Measurements from ENCODE around the gene MPRIP. TPM values are rescaled to one million over a fixed set of nuclear protein-coding genes. Genes with fewer than 3 reads are reported as not detected.
"Not testable (repeated sequence)": the region's sequence is repeated elsewhere in the genome, so short reads cannot be mapped to it uniquely, and the experiment has no call there.

The MPRIP gene
- total RNA-seq, 4 donors from 2014 or later: 130 to 244 (median 155) TPM

DNA sequence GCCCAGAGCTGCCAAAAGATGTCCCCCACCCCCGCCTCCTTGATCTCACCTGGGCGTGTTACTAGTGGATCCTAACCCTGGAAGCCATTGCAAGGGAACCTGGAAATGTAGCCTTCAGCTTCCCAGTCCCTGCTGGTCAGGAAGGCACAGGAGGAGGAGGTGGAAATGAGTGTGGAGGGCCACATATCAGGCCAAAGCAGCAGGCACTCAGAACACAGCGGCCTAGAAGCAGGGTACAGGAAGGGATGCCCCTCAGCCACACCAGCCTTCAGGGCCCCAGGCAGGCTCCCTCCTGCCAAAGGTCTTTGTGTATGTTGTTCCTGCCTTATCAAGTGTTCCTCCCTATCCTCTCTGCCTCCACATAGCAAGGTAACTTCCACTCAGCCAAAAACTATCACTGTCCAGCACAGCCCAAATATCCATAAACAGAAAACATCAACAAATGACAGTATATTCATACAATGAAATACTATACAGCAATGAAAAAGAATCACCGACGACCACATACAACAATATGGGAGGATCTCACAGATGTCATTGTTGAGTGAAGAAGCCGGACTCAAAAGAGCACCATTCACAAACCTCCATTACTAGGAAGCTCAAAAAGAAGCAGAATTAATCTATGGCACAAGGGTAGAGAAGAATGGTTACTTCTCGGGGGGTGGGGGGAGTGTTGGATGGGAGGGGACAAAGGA is 42.2 kb upstream of the MPRIP start:
- 90 to 93% methylated on average over 5 to 7 of the region's 7 CpGs for WGBS, 2 donors
- no peak overlapping the region for H3K4me3 ChIP-seq (replicated peaks in 1 of 3)
- H3K9me3 ChIP-seq: no peaks in the 10 kb centered on the region
- TF ChIP-seq, protein P1, sequence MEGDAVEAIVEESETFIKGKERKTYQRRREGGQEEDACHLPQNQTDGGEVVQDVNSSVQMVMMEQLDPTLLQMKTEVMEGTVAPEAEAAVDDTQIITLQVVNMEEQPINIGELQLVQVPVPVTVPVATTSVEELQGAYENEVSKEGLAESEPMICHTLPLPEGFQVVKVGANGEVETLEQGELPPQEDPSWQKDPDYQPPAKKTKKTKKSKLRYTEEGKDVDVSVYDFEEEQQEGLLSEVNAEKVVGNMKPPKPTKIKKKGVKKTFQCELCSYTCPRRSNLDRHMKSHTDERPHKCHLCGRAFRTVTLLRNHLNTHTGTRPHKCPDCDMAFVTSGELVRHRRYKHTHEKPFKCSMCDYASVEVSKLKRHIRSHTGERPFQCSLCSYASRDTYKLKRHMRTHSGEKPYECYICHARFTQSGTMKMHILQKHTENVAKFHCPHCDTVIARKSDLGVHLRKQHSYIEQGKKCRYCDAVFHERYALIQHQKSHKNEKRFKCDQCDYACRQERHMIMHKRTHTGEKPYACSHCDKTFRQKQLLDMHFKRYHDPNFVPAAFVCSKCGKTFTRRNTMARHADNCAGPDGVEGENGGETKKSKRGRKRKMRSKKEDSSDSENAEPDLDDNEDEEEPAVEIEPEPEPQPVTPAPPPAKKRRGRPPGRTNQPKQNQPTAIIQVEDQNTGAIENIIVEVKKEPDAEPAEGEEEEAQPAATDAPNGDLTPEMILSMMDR (IDR thresholded peaks at IDR 0.05): no peak
- no peak for TF ChIP-seq POLR2A (IDR thresholded peaks at IDR 0.05)
- no peaks in the 10 kb centered on the region for H3K36me3 ChIP-seq
- H3K27ac ChIP-seq: no peak overlapping the region
- H3K27me3 ChIP-seq: no peaks in the 10 kb centered on the region
- no peak for DNase-seq
- peaks cover 5 to 6% of the 10 kb centered on the region in 2 donors for H3K4me1 ChIP-seq
- intact Hi-C loops (cut with DNase I): loop anchor here (5.0 to 10.0 kb wide), 3 partner anchors 135 to 312 kb away; no protein-coding TSS in a partner anchor

DNA sequence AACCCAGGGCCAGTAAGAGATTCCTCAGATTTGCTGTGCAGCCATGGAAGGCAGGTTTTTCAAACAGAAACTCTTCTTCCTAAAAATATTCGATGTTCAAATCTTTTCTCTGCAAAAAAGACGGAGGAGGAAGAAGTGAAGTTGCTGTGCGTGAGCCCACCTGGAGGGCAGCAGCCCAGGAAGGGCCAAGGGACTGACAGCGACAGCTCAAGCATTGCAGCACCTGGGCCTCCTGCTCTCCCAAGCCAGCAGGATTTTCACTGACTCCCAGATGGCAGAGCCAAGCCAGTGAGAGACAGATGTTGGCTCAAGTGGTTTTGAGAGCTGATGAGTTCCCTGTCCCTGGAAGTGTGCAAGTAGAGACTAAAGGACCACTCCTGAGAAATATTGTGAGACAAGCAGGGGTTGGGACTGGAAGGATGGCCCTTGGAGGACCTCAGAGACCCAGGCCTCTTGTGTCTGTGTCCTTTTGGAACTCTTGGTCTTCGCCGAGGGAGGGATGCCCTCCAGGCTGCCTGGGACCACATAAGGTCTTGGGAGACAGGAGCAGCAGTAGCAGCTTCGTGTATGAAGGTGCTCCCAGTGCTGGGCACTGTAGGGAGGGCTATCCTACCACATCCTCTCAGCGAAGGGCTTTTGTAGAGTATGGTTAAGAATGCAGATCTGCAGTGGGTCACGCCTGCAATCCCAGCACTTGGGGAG is 41.0 kb upstream of the MPRIP start:
- intact Hi-C loops (cut with DNase I): loop anchor here (5.0 to 10.0 kb wide), 3 partner anchors 134 to 311 kb away; no protein-coding TSS in a partner anchor
- 77 to 80% methylated on average over 9 of the region's 9 CpGs for WGBS, 2 donors
- no peaks in the 10 kb centered on the region for H3K36me3 ChIP-seq
- H3K27me3 ChIP-seq: no peaks in the 10 kb centered on the region
- no peak overlapping the region for H3K27ac ChIP-seq
- no peak for TF ChIP-seq POLR2A (IDR thresholded peaks at IDR 0.05)
- TF ChIP-seq, protein P1 (IDR thresholded peaks at IDR 0.05): no peak
- H3K4me3 ChIP-seq (replicated peaks in 1 of 3): no peak overlapping the region
- H3K4me1 ChIP-seq: peaks cover 5 to 6% of the 10 kb centered on the region in 2 donors
- H3K9me3 ChIP-seq: no peaks in the 10 kb centered on the region
- no peak for DNase-seq

DNA sequence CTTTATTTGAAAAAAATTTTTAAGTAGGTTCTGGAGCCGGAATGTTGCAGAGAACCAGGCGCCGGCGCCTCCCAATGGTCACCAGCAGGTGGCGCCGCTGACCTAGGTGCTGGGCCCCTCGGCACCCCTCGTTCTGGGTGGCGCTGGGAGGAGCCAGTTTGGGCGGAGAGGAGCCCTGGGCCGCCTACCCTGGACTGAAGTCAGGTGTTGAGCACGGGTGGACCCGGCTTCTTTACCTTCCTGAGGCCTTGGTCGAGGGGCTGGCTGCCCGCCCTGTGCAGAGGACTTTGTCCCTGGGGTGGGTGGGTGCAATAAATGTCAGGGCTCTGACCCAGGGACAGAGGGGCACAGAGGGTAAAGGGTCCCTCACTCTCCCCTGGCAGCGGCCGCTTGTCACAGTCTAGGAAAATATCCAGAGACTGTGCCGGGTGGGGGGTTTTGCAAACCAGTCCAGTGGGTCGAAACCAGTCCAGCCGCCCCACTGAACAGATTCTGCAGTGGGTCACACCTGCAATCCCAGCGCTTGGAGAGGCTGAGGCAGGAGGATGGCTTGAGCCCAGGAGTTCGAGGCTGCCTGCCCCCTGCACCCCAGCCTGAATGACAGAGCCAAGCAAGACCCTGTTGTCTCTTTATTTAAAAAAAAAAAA is 40.3 kb upstream of the MPRIP start:
- no peak overlapping the region for H3K27ac ChIP-seq
- no peaks in the 10 kb centered on the region for H3K27me3 ChIP-seq
- TF ChIP-seq POLR2A (IDR thresholded peaks at IDR 0.05): no peak
- TF ChIP-seq, protein P1 (IDR thresholded peaks at IDR 0.05): peak in 5 of 6 experiments; percentile 83 to 98 (median 95)
- no peak overlapping the region for H3K4me3 ChIP-seq (replicated peaks in 1 of 3)
- 18 to 26% methylated on average over 18 to 21 of the region's 22 CpGs for WGBS, 2 donors
- H3K4me1 ChIP-seq: peaks cover 5 to 6% of the 10 kb centered on the region in 2 donors
- DNase-seq: peak; percentile 87 to 89
- intact Hi-C loops (cut with DNase I): loop anchor here (5.0 to 10.0 kb wide), 3 partner anchors 133 to 310 kb away; no protein-coding TSS in a partner anchor
- no peaks in the 10 kb centered on the region for H3K36me3 ChIP-seq
- H3K9me3 ChIP-seq: no peaks in the 10 kb centered on the region

DNA sequence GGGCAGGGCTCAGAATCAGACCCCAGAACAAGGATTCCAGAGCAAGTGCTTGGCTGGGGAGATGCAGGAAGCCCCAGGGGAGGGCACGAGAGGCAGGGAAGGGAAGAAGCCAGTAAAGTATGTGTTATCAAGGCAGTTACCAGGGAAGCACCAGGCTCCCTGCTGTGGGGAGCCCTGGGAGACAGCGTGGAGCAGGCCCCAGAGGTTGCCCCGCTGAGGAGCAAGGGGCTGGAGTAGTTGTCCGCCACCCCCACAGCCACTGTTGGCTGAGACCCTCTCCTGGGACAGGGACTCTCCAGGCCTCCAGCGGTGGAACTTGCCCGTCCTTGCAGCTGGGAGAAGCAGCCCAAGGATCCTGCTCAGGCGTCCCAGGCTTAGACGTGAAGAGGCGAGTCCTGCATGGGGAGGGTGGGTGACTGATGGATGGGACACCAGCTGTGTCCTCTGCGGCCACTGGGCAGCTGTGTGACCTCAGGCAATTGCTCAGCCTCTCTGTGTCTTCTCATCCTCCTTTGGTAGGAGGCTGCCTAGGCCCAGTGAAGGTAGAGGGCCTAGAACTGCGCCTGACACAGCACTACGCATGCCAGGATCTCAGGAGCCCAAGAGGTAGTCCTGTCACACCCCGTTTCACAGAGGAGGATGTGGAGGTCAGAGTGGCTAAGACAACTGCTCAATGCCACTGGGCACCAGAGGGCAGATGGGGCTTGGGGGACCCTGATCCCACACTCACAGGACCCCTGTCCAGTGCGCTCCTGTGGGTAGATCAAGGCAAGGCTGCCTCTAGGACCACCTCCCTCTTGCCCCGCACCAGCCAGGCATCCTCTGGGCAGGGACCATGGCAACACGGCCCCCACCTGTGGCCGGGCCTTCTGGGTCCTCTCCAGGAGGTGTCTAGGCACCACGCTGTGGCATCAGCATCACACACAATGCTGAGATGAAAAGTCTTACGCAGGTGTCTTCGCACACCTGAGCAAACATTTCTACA is 39.2 kb upstream of the MPRIP start:
- 87 to 94% methylated on average over 13 to 19 of the region's 20 CpGs for WGBS, 2 donors

More for the DNA sequence above, 39.2 kb upstream of the MPRIP start:
- H3K9me3 ChIP-seq; H3K27ac ChIP-seq; H3K36me3 ChIP-seq; H3K27me3 ChIP-seq; H3K4me1 ChIP-seq; DNase-seq; H3K4me3 ChIP-seq (replicated peaks in 1 of 3): not testable (repeated sequence)
- intact Hi-C loops (cut with DNase I): loop anchor here (5.0 to 10.0 kb wide), 3 partner anchors 132 to 309 kb away; no protein-coding TSS in a partner anchor
